Measurements from ENCODE around the gene FOXJ1. TPM values are rescaled to one million over a fixed set of nuclear protein-coding genes. Genes with fewer than 3 reads are reported as not detected.
A peak's percentile ranks its signal among the peaks of the same experiment; 100 is the strongest.

The FOXJ1 gene
- total and polyA plus RNA-seq, 2 of the 8 experiments (the other 6 are each of a cell fraction or from before 2014, with no cell fraction given) = 4.7 to 5.4 TPM

- Histone ChIP-seq H3K27ac (ENCODE audit: low read depth, low read length) (no peak overlapping the region), H3K23ac (ENCODE audit: insufficient read length) (no peak overlapping the region), H3K9me3 (ENCODE audit: insufficient read depth in 2 of 2, low read depth in 1 of 2, low read length in 1 of 2) (no peaks in the 10 kb centered on the region), H4K91ac (replicated peaks; ENCODE audit: insufficient read length, low read length) (no peak overlapping the region), H4K20me1 (replicated peaks in 1 of 2; ENCODE audit: control insufficient read depth in 1 of 2, insufficient read depth in 2 of 2, low read length in 2 of 2) (no peaks in the 10 kb centered on the region), H3K14ac (ENCODE audit: insufficient read length) (no peak overlapping the region), H3K27me3 (replicated peaks in 1 of 4; ENCODE audit: control insufficient read depth in 3 of 4, extremely low read depth in 1 of 4, insufficient read depth in 3 of 4, low read length in 3 of 4) (no peaks in the 10 kb centered on the region), H4K5ac (ENCODE audit: insufficient read length, low read depth, low read length) (no peak overlapping the region), H2BK5ac (ENCODE audit: low read depth, low read length) (no peak overlapping the region), H3K79me1 (ENCODE audit: low read depth, low read length) (no peaks in the 10 kb centered on the region), H2BK15ac (ENCODE audit: low read length) (no peak overlapping the region), H4K8ac (ENCODE audit: extremely low read depth, insufficient read depth, low read length) (no peak overlapping the region), H3K23me2 (ENCODE audit: low read depth, low read length) (no peaks in the 10 kb centered on the region), H2BK120ac (replicated peaks; ENCODE audit: low read depth, low read length) (no peak overlapping the region), H2AK5ac (ENCODE audit: low read depth, low read length) (no peak overlapping the region), H3K9ac (replicated peaks in 1 of 4; ENCODE audit: extremely low read depth in 1 of 4, low read depth in 3 of 4, low read length in 3 of 4) (no peak overlapping the region), H3K4me1 (replicated peaks in 1 of 4; ENCODE audit: control insufficient read depth in 3 of 4, insufficient read depth in 4 of 4, low read length in 3 of 4) (peaks cover 0 to 4% (median 0%) of the 10 kb centered on the region in 4 experiments; a peak in 4 of 7 replicates), H3K18ac (ENCODE audit: extremely low read depth, low read length) (no peak overlapping the region), H3K56ac (replicated peaks; ENCODE audit: insufficient read length, low read depth, low read length) (no peak overlapping the region), H2AFZ (ENCODE audit: low read length) (no peak overlapping the region), H3K4me3 (ENCODE audit: extremely low read depth in 1 of 4, insufficient read depth in 2 of 4, low read depth in 3 of 4, low read length in 4 of 4) (no peak overlapping the region), H2BK20ac (ENCODE audit: low read length) (no peak overlapping the region), H2BK12ac (ENCODE audit: low read depth, low read length) (no peak overlapping the region), H3K4me2 (ENCODE audit: insufficient read depth in 1 of 2, low read depth in 2 of 2, low read length in 2 of 2) (no peak overlapping the region), H3K4ac (replicated peaks; ENCODE audit: insufficient read length, low read depth, low read length) (no peak overlapping the region), H3K79me2 (ENCODE audit: control insufficient read depth in 1 of 2, insufficient read depth in 2 of 2, low read length in 2 of 2) (no peaks in the 10 kb centered on the region), H3K36me3 (ENCODE audit: control insufficient read depth in 2 of 4, insufficient read depth in 4 of 4, low read length in 3 of 4) (no peaks in the 10 kb centered on the region)
- no peak for DNase-seq (ENCODE audit: low read depth in 1 of 2, low spot score in 2 of 2)
- POLR2A ChIA-PET (ENCODE audit: partially characterized antibody) = no interaction called here
- CTCF ChIA-PET (ENCODE audit: partially characterized antibody) = interaction anchor here (0.6 to 5.8 kb wide), 19 partner anchors 9 to 320 kb away, joined by 3 to 72 read pairs (median 3); no protein-coding TSS in a partner anchor
- 95% methylated on average over 4 of the region's 4 CpGs; no CpG with 5 or more reads in 1 of the 2 experiments for WGBS, 2 experiments (ENCODE audit: extremely low coverage in 1 of 2, insufficient coverage in 1 of 2, insufficient read length in 1 of 2, insufficient replicate concordance in 2 of 2, low coverage in 1 of 2, low lambda C conversion rate in 2 of 2, missing lambda C conversion rate in 1 of 2)
- no peak for FAIRE-seq
- TF ChIP-seq RAD21 (IDR thresholded peaks at IDR 0.05 in 1 of 2, conservative IDR thresholded peaks at IDR 0.05 in 1 of 2; ENCODE audit: low read depth in 2 of 2, low read length in 2 of 2) (peak in 1 of 2 experiments; percentile 24; a peak in 1 of 4 replicates), CTCF (IDR thresholded peaks at IDR 0.05; ENCODE audit: control extremely low read depth in 1 of 3, insufficient read depth in 1 of 3, low read depth in 1 of 3, low read length in 3 of 3) (peak in 2 of 3 experiments; percentile 12 to 21; a peak in 2 of 4 replicates), KDM1A (IDR thresholded peaks at IDR 0.05; ENCODE audit: borderline replicate concordance, low read length) (no peak), MAX (IDR thresholded peaks at IDR 0.05) (0 out of 2 replicates have a peak, but pooled peaks have one; percentile 17)
Observed at GRCh38 chr17:76189741-76190140, 48.7 kb upstream of the FOXJ1 start.

Measured in H1 (cell line).